ENCODE data around the gene ENAM.

DNA sequence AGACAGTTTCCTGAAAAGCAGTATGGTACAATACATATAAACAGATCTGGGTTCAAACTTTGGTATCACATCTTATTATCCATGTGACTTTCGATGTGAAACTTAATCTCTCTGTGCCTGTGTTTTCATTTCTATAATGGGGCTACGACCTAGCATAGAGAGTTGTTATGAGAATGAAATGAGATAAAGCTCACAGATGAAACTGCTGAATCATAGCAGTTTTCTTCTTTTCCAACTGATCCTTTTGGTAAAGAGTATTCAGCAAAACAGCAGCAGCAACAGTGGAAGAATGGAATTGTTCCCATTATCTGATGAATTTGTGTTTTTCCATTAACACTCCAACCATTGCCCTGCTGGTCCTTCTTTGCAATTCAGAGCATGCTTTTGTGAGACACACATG lies 20.2 kb upstream of the ENAM start:
- TF ChIP-seq, protein P1, sequence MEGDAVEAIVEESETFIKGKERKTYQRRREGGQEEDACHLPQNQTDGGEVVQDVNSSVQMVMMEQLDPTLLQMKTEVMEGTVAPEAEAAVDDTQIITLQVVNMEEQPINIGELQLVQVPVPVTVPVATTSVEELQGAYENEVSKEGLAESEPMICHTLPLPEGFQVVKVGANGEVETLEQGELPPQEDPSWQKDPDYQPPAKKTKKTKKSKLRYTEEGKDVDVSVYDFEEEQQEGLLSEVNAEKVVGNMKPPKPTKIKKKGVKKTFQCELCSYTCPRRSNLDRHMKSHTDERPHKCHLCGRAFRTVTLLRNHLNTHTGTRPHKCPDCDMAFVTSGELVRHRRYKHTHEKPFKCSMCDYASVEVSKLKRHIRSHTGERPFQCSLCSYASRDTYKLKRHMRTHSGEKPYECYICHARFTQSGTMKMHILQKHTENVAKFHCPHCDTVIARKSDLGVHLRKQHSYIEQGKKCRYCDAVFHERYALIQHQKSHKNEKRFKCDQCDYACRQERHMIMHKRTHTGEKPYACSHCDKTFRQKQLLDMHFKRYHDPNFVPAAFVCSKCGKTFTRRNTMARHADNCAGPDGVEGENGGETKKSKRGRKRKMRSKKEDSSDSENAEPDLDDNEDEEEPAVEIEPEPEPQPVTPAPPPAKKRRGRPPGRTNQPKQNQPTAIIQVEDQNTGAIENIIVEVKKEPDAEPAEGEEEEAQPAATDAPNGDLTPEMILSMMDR (IDR thresholded peaks at IDR 0.05; ENCODE audit: insufficient read depth, low read length), result no peak
- TF ChIP-seq POLR2AphosphoS5 (IDR thresholded peaks at IDR 0.05; ENCODE audit: low read depth) (no peak), GABPA (IDR thresholded peaks at IDR 0.05; ENCODE audit: low read depth) (no peak), SPI1 (IDR thresholded peaks at IDR 0.05; ENCODE audit: borderline replicate concordance, low read depth) (no peak)
- TF ChIP-seq, protein P2, sequence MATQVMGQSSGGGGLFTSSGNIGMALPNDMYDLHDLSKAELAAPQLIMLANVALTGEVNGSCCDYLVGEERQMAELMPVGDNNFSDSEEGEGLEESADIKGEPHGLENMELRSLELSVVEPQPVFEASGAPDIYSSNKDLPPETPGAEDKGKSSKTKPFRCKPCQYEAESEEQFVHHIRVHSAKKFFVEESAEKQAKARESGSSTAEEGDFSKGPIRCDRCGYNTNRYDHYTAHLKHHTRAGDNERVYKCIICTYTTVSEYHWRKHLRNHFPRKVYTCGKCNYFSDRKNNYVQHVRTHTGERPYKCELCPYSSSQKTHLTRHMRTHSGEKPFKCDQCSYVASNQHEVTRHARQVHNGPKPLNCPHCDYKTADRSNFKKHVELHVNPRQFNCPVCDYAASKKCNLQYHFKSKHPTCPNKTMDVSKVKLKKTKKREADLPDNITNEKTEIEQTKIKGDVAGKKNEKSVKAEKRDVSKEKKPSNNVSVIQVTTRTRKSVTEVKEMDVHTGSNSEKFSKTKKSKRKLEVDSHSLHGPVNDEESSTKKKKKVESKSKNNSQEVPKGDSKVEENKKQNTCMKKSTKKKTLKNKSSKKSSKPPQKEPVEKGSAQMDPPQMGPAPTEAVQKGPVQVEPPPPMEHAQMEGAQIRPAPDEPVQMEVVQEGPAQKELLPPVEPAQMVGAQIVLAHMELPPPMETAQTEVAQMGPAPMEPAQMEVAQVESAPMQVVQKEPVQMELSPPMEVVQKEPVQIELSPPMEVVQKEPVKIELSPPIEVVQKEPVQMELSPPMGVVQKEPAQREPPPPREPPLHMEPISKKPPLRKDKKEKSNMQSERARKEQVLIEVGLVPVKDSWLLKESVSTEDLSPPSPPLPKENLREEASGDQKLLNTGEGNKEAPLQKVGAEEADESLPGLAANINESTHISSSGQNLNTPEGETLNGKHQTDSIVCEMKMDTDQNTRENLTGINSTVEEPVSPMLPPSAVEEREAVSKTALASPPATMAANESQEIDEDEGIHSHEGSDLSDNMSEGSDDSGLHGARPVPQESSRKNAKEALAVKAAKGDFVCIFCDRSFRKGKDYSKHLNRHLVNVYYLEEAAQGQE (IDR thresholded peaks at IDR 0.05; ENCODE audit: insufficient replicate concordance, low read depth), result no peak

Measured in HL-60 (cell line).